K562 (cell line): ENCODE data around the gene SDC3. TPM values are rescaled to one million over a fixed set of nuclear protein-coding genes. Genes with fewer than 3 reads are reported as not detected.

Experiments used
- AFF1 ChIP-seq, 2 experiments: fragments of 450-650 bp; IDR thresholded peaks; 2 replicates each; pipeline ENCODE4 v1.6.1; 2018; ENCODE audit warnings: mild to moderate bottlenecking in 2 of 2, low read depth in 1 of 2; ENCODE audit not compliant: partially characterized antibody in 2 of 2
- CREB3 ChIP-seq: fragments of 450-650 bp; conservative IDR thresholded peaks from 2 replicates; pipeline ENCODE4 v1.6.1; 2016; ENCODE audit warnings: missing genetic modification characterization, low read depth, mild to moderate bottlenecking, missing compliant biosample characterization, moderate library complexity
- HDGF ChIP-seq: fragments of 450-650 bp; IDR thresholded peaks from 2 replicates; pipeline ENCODE4 v1.6.1; 2016
- KDM4B ChIP-seq, 2 experiments: fragments of 450-650 bp in 1 of 2; sonication (generic) in 1 of 2; IDR thresholded peaks; 2 replicates each; pipeline ENCODE4 v1.6.1; 2016 to 2017; ENCODE audit warnings: borderline replicate concordance in 2 of 2, antibody characterized with exemption in 1 of 2, low read depth in 1 of 2, mild to moderate bottlenecking in 1 of 2
- KLF10 ChIP-seq: fragments of 250-450 bp; sonication (Bioruptor Pico); IDR thresholded peaks from 2 replicates; pipeline ENCODE4 v1.6.1; 2021; ENCODE audit warnings: matching md5 sums
- LARP7 ChIP-seq: fragments of 450-650 bp; IDR thresholded peaks from 2 replicates; pipeline ENCODE4 v1.6.1; 2016
- MCM3 ChIP-seq: fragments of 450-650 bp; IDR thresholded peaks from 2 replicates; pipeline ENCODE4 v1.6.1; 2016
- MYNN ChIP-seq, 2 experiments: sonication (generic); formaldehyde crosslinking in 1 of 2; IDR thresholded peaks; 2 replicates each; pipeline versions ENCODE4 v1.5.0 to v1.6.1; 2016 to 2020; ENCODE audit warnings: antibody characterized with exemption in 1 of 2, missing genetic modification reagents in 1 of 2
- RBFOX2 ChIP-seq: fragments of 200-400 bp; formaldehyde crosslinking; IDR thresholded peaks from 2 replicates; pipeline ENCODE4 v1.6.1; 2017; ENCODE audit warnings: low read depth, mild to moderate bottlenecking, low read length, moderate library complexity
- RFX5 ChIP-seq: IDR thresholded peaks from 2 replicates; pipeline ENCODE4 v1.6.1; 2011; ENCODE audit warnings: low read depth, mild to moderate bottlenecking, improper control_type of control experiment, low read length
- SAFB2 ChIP-seq: fragments of 200-400 bp; formaldehyde crosslinking; IDR thresholded peaks from 2 replicates; pipeline ENCODE4 v1.6.1; 2018; ENCODE audit warnings: borderline replicate concordance, low read length, low read depth, moderate library complexity; ENCODE audit not compliant: severe bottlenecking
- SP2 ChIP-seq: IDR thresholded peaks from 2 replicates; pipeline ENCODE4 v1.6.1; 2011; ENCODE audit warnings: mild to moderate bottlenecking, low read depth, low read length, moderate library complexity; ENCODE audit not compliant: poor library complexity, severe bottlenecking; ENCODE audit errors: extremely low read depth
- TEAD2 ChIP-seq: fragments of 450-650 bp; IDR thresholded peaks from 2 replicates; pipeline ENCODE4 v1.6.1; 2016; ENCODE audit warnings: missing genetic modification characterization, control low read depth, missing compliant biosample characterization
- TSC22D4 ChIP-seq: fragments of 450-650 bp; IDR thresholded peaks from 2 replicates; pipeline ENCODE4 v1.6.1; 2016; ENCODE audit warnings: missing genetic modification characterization, missing biosample characterization, control low read depth
- XRCC5 ChIP-seq: fragments of 200-400 bp; formaldehyde crosslinking; IDR thresholded peaks from 2 replicates; pipeline ENCODE4 v1.6.1; 2017; ENCODE audit warnings: low read depth, mild to moderate bottlenecking, low read length
- ZC3H11A ChIP-seq: IDR thresholded peaks from 2 replicates; pipeline ENCODE4 v1.6.1; 2012; ENCODE audit warnings: low read depth, low read length, improper control_type of control experiment
- ZNF561 ChIP-seq: fragments of 450-650 bp; formaldehyde crosslinking; conservative IDR thresholded peaks from 2 replicates; pipeline ENCODE4 v1.4.0; 2020; ENCODE audit warnings: mild to moderate bottlenecking, moderate library complexity
- ZNF740 ChIP-seq, 3 experiments: fragments of 200-800 bp in 1 of 3; sonication (Bioruptor generic) in 1 of 3; sonication (generic) in 1 of 3; formaldehyde crosslinking in 1 of 3; IDR thresholded peaks; 2 replicates each; pipeline versions ENCODE4 v1.6.1 to v1.8.0; 2016 to 2022; ENCODE audit warnings: mild to moderate bottlenecking in 2 of 3, missing compliant biosample characterization in 2 of 3, missing genetic modification characterization in 2 of 3, missing genetic modification reagents in 1 of 3
- polyA plus RNA-seq, 8 experiments: library from polyadenylated mRNA; depleted of rRNA in 4 of 8; stranded (reverse) in 5 of 8; unstranded in 3 of 8; fragments of >200 nt; fragmentation: Nextera tagmentation in 2 of 8; fragmentation: Illumina TruSeq in 1 of 8; extraction: Ambion mirVana in 2 of 8; extraction: Trizol in 1 of 8; gene quantifications; 2 replicates each; pipeline versions ENCODE4 v1.2.1 to v1.2.3, GENCODE V29; 2011 to 2014; ENCODE audit warnings: inconsistent platforms in 1 of 8, missing spikeins in 1 of 8
- total RNA-seq, 7 experiments: library from RNA; depleted of rRNA in 6 of 7; stranded (reverse); fragments of >200 nt in 6 of 7; fragmentation: Illumina TruSeq in 2 of 7; extraction: Trizol in 2 of 7; gene quantifications; 2 replicates each; pipeline versions ENCODE4 v1.2.1 to v1.2.3, GENCODE V29; 2011 to 2021; ENCODE audit warnings: low replicate concordance in 1 of 7
- TF ChIP-seq, protein P1 (sequence below): sonication (generic); formaldehyde crosslinking; IDR thresholded peaks from 2 replicates; pipeline ENCODE4 v1.8.0; 2022; ENCODE audit warnings: missing genetic modification reagents, mild to moderate bottlenecking, borderline replicate concordance
- TF ChIP-seq, protein P2 (sequence below): sonication (generic); formaldehyde crosslinking; IDR thresholded peaks from 2 replicates; pipeline ENCODE4 v1.9.0; 2022; ENCODE audit warnings: mild to moderate bottlenecking, missing genetic modification reagents

The SDC3 gene
- total and polyA plus RNA-seq, 9 of the 15 experiments (the other 6 are each of a cell fraction or from before 2014, with no cell fraction given) = 0.38 to 44.1 (median 12.1) TPM

DNA sequence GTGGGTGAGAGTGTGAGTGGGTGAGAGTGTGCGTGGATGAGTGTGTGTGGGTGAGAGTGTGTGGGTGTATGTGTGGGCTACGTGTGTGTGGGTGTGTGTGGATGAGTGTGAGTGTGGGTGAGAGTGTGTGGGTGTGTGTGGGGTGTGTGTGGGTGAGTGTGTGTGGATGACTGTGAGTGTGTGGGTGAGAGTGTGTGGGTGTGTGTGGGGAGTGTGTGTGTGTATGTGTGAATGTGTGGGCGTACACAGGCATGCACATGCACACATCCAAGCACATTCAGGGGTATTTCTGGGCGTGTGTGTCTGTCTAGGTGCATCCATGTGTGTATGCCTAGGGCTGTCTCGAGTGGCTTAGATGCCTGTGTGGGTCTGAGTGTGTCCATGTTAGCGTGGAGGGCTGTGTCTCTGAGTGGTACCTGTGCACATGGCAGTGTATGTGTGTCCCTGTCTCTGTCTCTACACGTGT, 14.0 kb downstream of the SDC3 start (continued):
- TF ChIP-seq SP2 = no peak
- no peak for TF ChIP-seq XRCC5
- peak; percentile 89 for TF ChIP-seq MYNN (IDR thresholded peaks at IDR 0.05)
- no peak for TF ChIP-seq MYNN (CRISPR knock-in tag; IDR thresholded peaks at IDR 0.05)
- TF ChIP-seq LARP7 = no peak
- TF ChIP-seq, protein P1, sequence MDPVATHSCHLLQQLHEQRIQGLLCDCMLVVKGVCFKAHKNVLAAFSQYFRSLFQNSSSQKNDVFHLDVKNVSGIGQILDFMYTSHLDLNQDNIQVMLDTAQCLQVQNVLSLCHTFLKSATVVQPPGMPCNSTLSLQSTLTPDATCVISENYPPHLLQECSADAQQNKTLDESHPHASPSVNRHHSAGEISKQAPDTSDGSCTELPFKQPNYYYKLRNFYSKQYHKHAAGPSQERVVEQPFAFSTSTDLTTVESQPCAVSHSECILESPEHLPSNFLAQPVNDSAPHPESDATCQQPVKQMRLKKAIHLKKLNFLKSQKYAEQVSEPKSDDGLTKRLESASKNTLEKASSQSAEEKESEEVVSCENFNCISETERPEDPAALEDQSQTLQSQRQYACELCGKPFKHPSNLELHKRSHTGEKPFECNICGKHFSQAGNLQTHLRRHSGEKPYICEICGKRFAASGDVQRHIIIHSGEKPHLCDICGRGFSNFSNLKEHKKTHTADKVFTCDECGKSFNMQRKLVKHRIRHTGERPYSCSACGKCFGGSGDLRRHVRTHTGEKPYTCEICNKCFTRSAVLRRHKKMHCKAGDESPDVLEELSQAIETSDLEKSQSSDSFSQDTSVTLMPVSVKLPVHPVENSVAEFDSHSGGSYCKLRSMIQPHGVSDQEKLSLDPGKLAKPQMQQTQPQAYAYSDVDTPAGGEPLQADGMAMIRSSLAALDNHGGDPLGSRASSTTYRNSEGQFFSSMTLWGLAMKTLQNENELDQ (CRISPR knock-in tag) = no peak
- no peak for TF ChIP-seq KDM4B (IDR thresholded peaks at IDR 0.05; ENCODE audit: borderline replicate concordance in 2 of 2, low read depth in 1 of 2)
- no peak for TF ChIP-seq KLF10 (CRISPR knock-in tag)
- no peak for TF ChIP-seq AFF1 (IDR thresholded peaks at IDR 0.05; ENCODE audit: low read depth in 1 of 2, partially characterized antibody in 2 of 2)
- TF ChIP-seq RBFOX2 = no peak
- no peak for TF ChIP-seq ZNF561
- TF ChIP-seq CREB3 (tag) = no peak
- TF ChIP-seq RFX5 = no peak
- no peak for TF ChIP-seq TSC22D4 (tag)
- TF ChIP-seq MCM3 = no peak
- no peak for TF ChIP-seq ZNF740 (CRISPR knock-in tag; IDR thresholded peaks at IDR 0.05)
- TF ChIP-seq ZNF740 (tag; IDR thresholded peaks at IDR 0.05) = peak in 1 of 2 experiments; percentile 35; a peak in 1 of 4 replicates
- TF ChIP-seq TEAD2 (tag) = no peak
- TF ChIP-seq SAFB2 = no peak
- no peak for TF ChIP-seq HDGF
- TF ChIP-seq ZC3H11A = no peak
- TF ChIP-seq, protein P2, sequence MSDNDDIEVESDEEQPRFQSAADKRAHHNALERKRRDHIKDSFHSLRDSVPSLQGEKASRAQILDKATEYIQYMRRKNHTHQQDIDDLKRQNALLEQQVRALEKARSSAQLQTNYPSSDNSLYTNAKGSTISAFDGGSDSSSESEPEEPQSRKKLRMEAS (CRISPR knock-in tag) = 0 out of 2 replicates have a peak, but pooled peaks have one; percentile 21
